HG02623 (cell line): ENCODE measurements around the gene ALDH1A2.
"Not testable (repeated sequence)": the region's sequence is repeated elsewhere in the genome, so short reads cannot be mapped to it uniquely, and the experiment has no call there.

Source experiments
- ATAC-seq: cut with Tn5 transposase; IDR thresholded peaks from one replicate; pipeline ENCODE4 v1.9.1; 2021; ENCODE audit warnings: moderate library complexity; ENCODE audit not compliant: unreplicated experiment

Gene ALDH1A2

GRCh38 chr15:58069008-58069407, 3.5 kb upstream of the ALDH1A2 start:
- ATAC-seq = no peak

GRCh38 chr15:58066042-58066867, 744 bp upstream of the ALDH1A2 start:
- no peak for ATAC-seq

- no peak for ATAC-seq
Measured at GRCh38 chr15:58064980-58065444, 499 bp downstream of the ALDH1A2 start.

- no peak for ATAC-seq
Measured at GRCh38 chr15:58064082-58064979, 1.2 kb downstream of the ALDH1A2 start.

GRCh38 chr15:58063614-58064013, 1.9 kb downstream of the ALDH1A2 start:
- ATAC-seq = no peak

GRCh38 chr15:58062983-58063382, 2.5 kb downstream of the ALDH1A2 start:
- ATAC-seq = no peak

GRCh38 chr15:58062175-58062574, 3.3 kb downstream of the ALDH1A2 start:
- ATAC-seq = no peak

GRCh38 chr15:58060575-58060974, 4.9 kb downstream of the ALDH1A2 start:
- no peak for ATAC-seq

GRCh38 chr15:58058729-58059128, 6.8 kb downstream of the ALDH1A2 start:
- no peak for ATAC-seq

- ATAC-seq = no peak
Measured at GRCh38 chr15:58058073-58058472, 7.4 kb downstream of the ALDH1A2 start.

- ATAC-seq = no peak
Measured at GRCh38 chr15:58057559-58057958, 8.0 kb downstream of the ALDH1A2 start.

- ATAC-seq = no peak
Measured at GRCh38 chr15:58056015-58056414, 9.5 kb downstream of the ALDH1A2 start.

- ATAC-seq = no peak
Measured at GRCh38 chr15:58053315-58054153, 12.0 kb downstream of the ALDH1A2 start.

GRCh38 chr15:58052334-58052733, 13.2 kb downstream of the ALDH1A2 start:
- ATAC-seq = no peak

GRCh38 chr15:58049520-58050227, 15.8 kb downstream of the ALDH1A2 start:
- no peak for ATAC-seq

GRCh38 chr15:58048261-58048660, 17.2 kb downstream of the ALDH1A2 start:
- ATAC-seq = no peak

GRCh38 chr15:58047149-58047548, 18.4 kb downstream of the ALDH1A2 start:
- ATAC-seq = no peak

- no peak for ATAC-seq
Measured at GRCh38 chr15:58046467-58046866, 19.0 kb downstream of the ALDH1A2 start.

GRCh38 chr15:58045376-58045775, 20.1 kb downstream of the ALDH1A2 start:
- ATAC-seq = not testable (repeated sequence)

- ATAC-seq = no peak
Measured at GRCh38 chr15:58044551-58044950, 21.0 kb downstream of the ALDH1A2 start.
